B cell (primary cell): ENCODE results near the gene ATPAF2.

Experiments used
- CTCF ChIP-seq: fragments of 200-600 bp; IDR thresholded peaks from one replicate; pipeline ENCODE4 v1.8.0; 2022; ENCODE audit warnings: antibody characterized with exemption, mild to moderate bottlenecking
- EZH2 ChIP-seq: IDR thresholded peaks from 2 replicates; pipeline ENCODE4 v1.6.1; 2012; ENCODE audit warnings: borderline replicate concordance, low read depth, mild to moderate bottlenecking, moderate library complexity, low read length; ENCODE audit not compliant: insufficient read depth, poor library complexity, severe bottlenecking

DNA sequence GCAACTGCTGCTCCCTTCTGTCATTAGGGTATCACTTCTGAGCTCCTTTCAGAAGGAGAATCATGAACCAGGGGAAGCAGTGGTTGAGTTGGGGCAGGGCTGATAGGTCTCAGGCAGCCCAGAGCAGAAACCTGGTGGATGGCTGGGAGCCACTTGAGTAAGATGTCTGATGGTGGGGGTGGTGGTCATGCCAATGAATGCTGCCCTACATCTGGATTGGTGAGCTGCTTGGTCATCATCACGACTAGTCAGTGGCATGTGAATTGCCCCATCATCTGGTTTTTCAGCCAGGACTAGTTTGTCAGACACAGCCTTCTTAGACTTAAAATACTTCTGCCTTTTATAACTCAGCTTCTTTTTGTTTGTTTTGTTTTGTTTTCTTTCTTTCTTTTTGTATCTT lies 2.8 kb upstream of the ATPAF2 start:
- TF ChIP-seq EZH2 (no peak), CTCF (no peak)
